ENCODE data around the gene PTPN22. TPM values are rescaled to one million over a fixed set of nuclear protein-coding genes. Genes with fewer than 3 reads are reported as not detected.

Gene PTPN22
- total and polyA plus RNA-seq, 2 experiments from 2014 or later = 0.86 to 1.6 TPM

GRCh38 chr1:113886417-113887401 lies 15.2 kb upstream of the PTPN22 start:
- Histone ChIP-seq H3K36me3 (ENCODE audit: low read depth) (no peaks in the 10 kb centered on the region), H3K9me2 (ENCODE audit: insufficient read depth) (no peaks in the 10 kb centered on the region), H3K27ac (no peak overlapping the region), H3K4me3 (no peak overlapping the region), H3K27me3 (replicated peaks; ENCODE audit: insufficient read depth) (no peaks in the 10 kb centered on the region), H3K4me1 (ENCODE audit: insufficient read depth) (no peaks in the 10 kb centered on the region), H3K9ac (no peak overlapping the region), H4K20me1 (ENCODE audit: insufficient read depth) (no peaks in the 10 kb centered on the region), H3K9me3 (ENCODE audit: low read depth) (no peaks in the 10 kb centered on the region), H2AFZ (no peak overlapping the region), H3F3A (ENCODE audit: insufficient read depth) (no peaks in the 10 kb centered on the region), H3K79me2 (ENCODE audit: insufficient read depth) (no peaks in the 10 kb centered on the region), H3K4me2 (ENCODE audit: unreplicated experiment) (no peak overlapping the region)
- in situ Hi-C loops (cut with MboI) = no loop called here
- DNase-seq = no peak
- 92 to 95% methylated on average over 17 of the region's 17 CpGs for whole genome bisulfite sequencing, 2 experiments (ENCODE audit: low coverage in 1 of 2, low lambda C conversion rate in 2 of 2, missing lambda C conversion rate in 2 of 2)
- TF ChIP-seq EZH2 (IDR thresholded peaks at IDR 0.05; ENCODE audit: insufficient read depth, poor library complexity, severe bottlenecking) (no peak), EZH2phosphoT487 (IDR thresholded peaks at IDR 0.05; ENCODE audit: insufficient read depth, low read depth) (no peak)

- Histone ChIP-seq H3K4me1 (ENCODE audit: insufficient read depth) (no peaks in the 10 kb centered on the region), H3K4me3 (no peak overlapping the region), H3K79me2 (ENCODE audit: insufficient read depth) (no peaks in the 10 kb centered on the region), H3K9ac (no peak overlapping the region), H3K27me3 (replicated peaks; ENCODE audit: insufficient read depth) (no peaks in the 10 kb centered on the region), H3K4me2 (ENCODE audit: unreplicated experiment) (no peak overlapping the region), H4K20me1 (ENCODE audit: insufficient read depth) (no peaks in the 10 kb centered on the region), H3K9me2 (ENCODE audit: insufficient read depth) (no peaks in the 10 kb centered on the region), H3K9me3 (ENCODE audit: low read depth) (no peaks in the 10 kb centered on the region), H3K36me3 (ENCODE audit: low read depth) (no peaks in the 10 kb centered on the region), H2AFZ (peak overlapping the region; percentile 34; the same call in 1 of the 2 replicates), H3F3A (ENCODE audit: insufficient read depth) (no peaks in the 10 kb centered on the region), H3K27ac (no peak overlapping the region)
- 94 to 95% methylated on average over 2 of the region's 2 CpGs for WGBS, 2 experiments (ENCODE audit: low coverage in 1 of 2, low lambda C conversion rate in 2 of 2, missing lambda C conversion rate in 2 of 2)
- no peak for DNase-seq
- in situ Hi-C loops (cut with MboI) = no loop called here
- no peak for TF ChIP-seq EZH2 (IDR thresholded peaks at IDR 0.05; ENCODE audit: insufficient read depth, poor library complexity, severe bottlenecking)
- TF ChIP-seq EZH2phosphoT487 (IDR thresholded peaks at IDR 0.05; ENCODE audit: insufficient read depth, low read depth) = no peak
Observed at GRCh38 chr1:113881661-113882060, 10.1 kb upstream of the PTPN22 start.

- no peak for TF ChIP-seq EZH2phosphoT487 (IDR thresholded peaks at IDR 0.05; ENCODE audit: insufficient read depth, low read depth)
- no peak for TF ChIP-seq EZH2 (IDR thresholded peaks at IDR 0.05; ENCODE audit: insufficient read depth, poor library complexity, severe bottlenecking)
Observed at GRCh38 chr1:113879739-113880038, 8.2 kb upstream of the PTPN22 start.

GRCh38 chr1:113876176-113876575 lies 4.7 kb upstream of the PTPN22 start:
- Histone ChIP-seq H3K27me3 (replicated peaks; ENCODE audit: insufficient read depth) (no peaks in the 10 kb centered on the region), H3K4me1 (ENCODE audit: insufficient read depth) (peaks cover 22% of the 10 kb centered on the region), H4K20me1 (ENCODE audit: insufficient read depth) (no peaks in the 10 kb centered on the region), H3K27ac (no peak overlapping the region), H3F3A (ENCODE audit: insufficient read depth) (no peaks in the 10 kb centered on the region), H3K4me3 (no peak overlapping the region), H3K79me2 (ENCODE audit: insufficient read depth) (no peaks in the 10 kb centered on the region), H3K9ac (no peak overlapping the region), H3K9me3 (ENCODE audit: low read depth) (no peaks in the 10 kb centered on the region), H2AFZ (no peak overlapping the region), H3K36me3 (ENCODE audit: low read depth) (no peaks in the 10 kb centered on the region), H3K9me2 (ENCODE audit: insufficient read depth) (no peaks in the 10 kb centered on the region), H3K4me2 (ENCODE audit: unreplicated experiment) (no peak overlapping the region)
- 83 to 92% methylated on average over 5 of the region's 5 CpGs for WGBS, 2 experiments (ENCODE audit: low coverage in 1 of 2, low lambda C conversion rate in 2 of 2, missing lambda C conversion rate in 2 of 2)
- no peak for TF ChIP-seq EZH2phosphoT487 (IDR thresholded peaks at IDR 0.05; ENCODE audit: insufficient read depth, low read depth)
- no peak for TF ChIP-seq EZH2 (IDR thresholded peaks at IDR 0.05; ENCODE audit: insufficient read depth, poor library complexity, severe bottlenecking)
- in situ Hi-C loops (cut with MboI) = no loop called here
- DNase-seq = no peak

More at GRCh38 chr1:113879739-113880038, 8.2 kb upstream of the PTPN22 start:
- no peaks in the 10 kb centered on the region for H3K4me1 ChIP-seq (ENCODE audit: insufficient read depth)
- no peaks in the 10 kb centered on the region for H4K20me1 ChIP-seq (ENCODE audit: insufficient read depth)
- in situ Hi-C loops (cut with MboI) = no loop called here
- no peaks in the 10 kb centered on the region for H3F3A ChIP-seq (ENCODE audit: insufficient read depth)
- H3K9me2 ChIP-seq (ENCODE audit: insufficient read depth) = no peaks in the 10 kb centered on the region
- H2AFZ ChIP-seq = no peak overlapping the region
- no peak overlapping the region for H3K4me3 ChIP-seq
- H3K4me2 ChIP-seq (ENCODE audit: unreplicated experiment) = no peak overlapping the region
- H3K79me2 ChIP-seq (ENCODE audit: insufficient read depth) = no peaks in the 10 kb centered on the region
- H3K27me3 ChIP-seq (replicated peaks; ENCODE audit: insufficient read depth) = no peaks in the 10 kb centered on the region
- H3K9ac ChIP-seq = no peak overlapping the region
- DNase-seq = no peak
- no peaks in the 10 kb centered on the region for H3K36me3 ChIP-seq (ENCODE audit: low read depth)
- no peaks in the 10 kb centered on the region for H3K9me3 ChIP-seq (ENCODE audit: low read depth)
- WGBS, 2 experiments (ENCODE audit: low coverage in 1 of 2, low lambda C conversion rate in 2 of 2, missing lambda C conversion rate in 2 of 2) = 95 to 97% methylated on average over 4 of the region's 4 CpGs
- no peak overlapping the region for H3K27ac ChIP-seq

Data from GM23248 (cell line).